Muscle of leg (tissue), 11 donors: ENCODE results near the gene CGNL1. TPM values are rescaled to one million over a fixed set of nuclear protein-coding genes. Genes with fewer than 3 reads are reported as not detected.
A peak's percentile ranks its signal among the peaks of the same experiment; 100 is the strongest.

Source experiments
- DNase-seq: peaks from one replicate; pipeline ENCODE4 v3.0.0; 2013
- H3K27ac ChIP-seq: one replicate; pipeline ENCODE4 v1.5.1; 2013; ENCODE audit warnings: mild to moderate bottlenecking, low read length, control low read depth
- H3K27me3 ChIP-seq: one replicate; pipeline ENCODE4 v1.6.1; 2013; ENCODE audit warnings: low read length; ENCODE audit not compliant: control insufficient read depth, insufficient read depth
- H3K36me3 ChIP-seq: one replicate; pipeline ENCODE4 v1.6.1; 2013; ENCODE audit warnings: low read length; ENCODE audit not compliant: control insufficient read depth, insufficient read depth
- H3K4me1 ChIP-seq: one replicate; pipeline ENCODE4 v1.6.1; 2013; ENCODE audit warnings: low read length; ENCODE audit not compliant: control insufficient read depth, insufficient read depth
- H3K4me3 ChIP-seq: one replicate; pipeline ENCODE4 v1.5.1; 2013; ENCODE audit warnings: low read length, control low read depth
- H3K9me3 ChIP-seq: replicated peaks from 2 replicates; pipeline ENCODE4 v1.6.1; 2013; ENCODE audit warnings: low read depth, low read length; ENCODE audit not compliant: control insufficient read depth
- WGBS: methylation state at CpG from one replicate; pipeline ENCODE4 v1.1.5; 2013; ENCODE audit warnings: missing lambda C conversion rate; ENCODE audit not compliant: insufficient coverage; 5-methylcytosine and 5-hydroxymethylcytosine counted together
- polyA plus RNA-seq, 8 donors: library from polyadenylated mRNA; unstranded; fragments of 120-200 nt; gene quantifications; one replicate each; pipeline versions ENCODE4 v1.2.1 to v1.2.3, GENCODE V29; 2013; ENCODE audit warnings: inconsistent platforms in 1 of 8, low replicate concordance in 1 of 8; ENCODE audit not compliant: insufficient read length in 8 of 8, insufficient read depth in 1 of 8
- total RNA-seq: library from RNA; stranded (reverse); fragments of 120-200 nt; gene quantifications from one replicate; pipeline ENCODE4 v1.2.4, GENCODE V29; 2013

CGNL1 gene
- total and polyA plus RNA-seq, 9 donors: 6.3 to 13.7 (median 9.5) TPM

DNA sequence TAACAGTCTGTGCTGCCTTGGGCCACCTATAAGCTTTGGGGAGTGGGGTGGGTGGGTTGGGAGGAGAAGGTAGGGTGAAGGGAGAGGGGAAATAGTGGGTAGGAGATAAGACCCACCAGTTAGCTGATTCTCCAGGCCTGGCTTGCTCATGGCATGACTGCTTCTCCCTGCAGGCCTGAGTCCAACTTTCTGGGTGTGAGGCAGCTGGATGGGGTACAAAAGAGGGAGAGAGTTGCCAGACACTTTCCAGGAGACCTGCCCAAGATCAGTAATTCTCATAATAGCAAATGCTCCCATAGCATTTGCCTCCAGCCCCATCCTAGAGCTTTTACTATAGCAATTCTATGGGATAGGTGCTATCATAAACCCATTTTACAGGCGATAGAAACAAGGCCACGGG, 7.7 kb downstream of the CGNL1 start:
- 94% methylated on average over 2 of the region's 2 CpGs for WGBS
- Histone ChIP-seq H3K36me3 (no peaks in the 10 kb centered on the region), H3K9me3 (no peaks in the 10 kb centered on the region), H3K4me3 (no peak overlapping the region), H3K4me1 (peaks cover 8% of the 10 kb centered on the region), H3K27ac (no peak overlapping the region), H3K27me3 (no peaks in the 10 kb centered on the region)
- peak; percentile 44 for DNase-seq

DNA sequence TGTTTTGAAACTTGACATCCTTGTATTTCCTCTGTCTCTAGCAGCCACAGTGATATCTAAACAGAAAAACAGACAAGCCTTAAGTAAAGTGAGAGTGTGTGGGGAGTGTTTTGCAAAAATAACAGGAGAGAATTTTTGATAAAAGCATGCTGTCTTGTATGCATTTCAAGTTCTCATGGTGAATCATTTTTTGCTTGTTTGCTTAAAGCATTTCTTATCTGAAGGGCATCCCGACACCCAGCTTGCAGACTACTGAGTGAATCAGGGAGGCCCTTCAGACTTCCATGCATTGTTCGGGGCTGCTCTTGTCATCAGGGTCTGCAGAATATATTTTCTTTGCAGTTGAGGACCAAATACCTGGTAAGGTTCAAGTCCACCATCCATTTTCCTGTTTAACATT, 8.5 kb downstream of the CGNL1 start:
- peaks cover 8% of the 10 kb centered on the region for H3K4me1 ChIP-seq
- H3K4me3 ChIP-seq: no peak overlapping the region
- no peaks in the 10 kb centered on the region for H3K27me3 ChIP-seq
- no peak for DNase-seq
- no peaks in the 10 kb centered on the region for H3K9me3 ChIP-seq
- no peak overlapping the region for H3K27ac ChIP-seq
- WGBS: 100% methylated on average over 1 of the region's 2 CpGs
- H3K36me3 ChIP-seq: no peaks in the 10 kb centered on the region

DNA sequence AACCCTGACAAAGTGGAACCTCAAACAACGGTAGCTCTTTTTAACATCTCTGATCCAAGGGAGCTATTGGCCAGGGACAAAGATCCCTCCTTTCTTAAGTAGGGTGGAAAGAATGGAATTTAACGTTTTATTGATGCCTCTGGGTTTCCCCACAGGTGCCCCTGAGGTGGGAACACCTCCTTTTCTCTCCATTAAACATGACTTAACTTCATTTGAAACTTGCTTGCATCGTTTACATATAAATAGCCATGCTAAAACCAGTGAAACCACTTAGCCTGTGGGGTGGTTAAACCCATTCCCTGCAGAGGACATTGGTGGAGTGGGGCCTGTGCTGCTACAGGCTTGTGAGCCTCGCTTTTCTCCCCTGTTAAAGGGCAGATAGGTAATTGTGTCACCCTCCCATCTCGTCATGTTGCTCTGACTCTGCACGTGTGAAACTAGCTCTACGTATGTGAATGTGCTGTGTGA, 9.7 kb downstream of the CGNL1 start:
- no peak for DNase-seq
- H3K27ac ChIP-seq: no peak overlapping the region
- no peaks in the 10 kb centered on the region for H3K27me3 ChIP-seq
- peaks cover 8% of the 10 kb centered on the region for H3K4me1 ChIP-seq
- H3K4me3 ChIP-seq: no peak overlapping the region
- 86% methylated on average over 3 of the region's 7 CpGs for WGBS
- H3K9me3 ChIP-seq: no peaks in the 10 kb centered on the region
- H3K36me3 ChIP-seq: no peaks in the 10 kb centered on the region

DNA sequence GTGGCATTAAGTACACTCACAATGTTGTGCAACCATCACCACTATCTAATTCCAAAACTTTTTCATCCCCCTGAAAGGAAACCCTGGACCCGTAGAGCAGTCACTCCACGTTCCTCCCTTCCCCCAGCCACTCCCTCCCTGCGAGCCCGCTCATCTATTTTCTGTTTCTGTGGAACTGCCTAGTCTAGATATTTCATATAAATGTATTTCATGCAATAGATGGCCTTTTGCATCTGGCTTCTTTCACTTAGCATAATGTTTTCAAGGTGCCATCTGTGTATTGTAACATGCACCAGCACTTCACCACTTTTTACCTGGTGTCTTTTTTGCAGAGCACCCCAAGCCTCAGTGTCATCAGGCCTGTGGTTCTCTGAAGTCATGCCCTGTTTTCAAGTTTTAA, 10.7 kb downstream of the CGNL1 start:
- Histone ChIP-seq H3K9me3 (no peaks in the 10 kb centered on the region), H3K36me3 (no peaks in the 10 kb centered on the region), H3K27ac (no peak overlapping the region), H3K27me3 (no peaks in the 10 kb centered on the region), H3K4me1 (peaks cover 8% of the 10 kb centered on the region), H3K4me3 (no peak overlapping the region)
- no peak for DNase-seq
- WGBS: no CpG with 5 or more reads among the region's 4 CpGs

DNA sequence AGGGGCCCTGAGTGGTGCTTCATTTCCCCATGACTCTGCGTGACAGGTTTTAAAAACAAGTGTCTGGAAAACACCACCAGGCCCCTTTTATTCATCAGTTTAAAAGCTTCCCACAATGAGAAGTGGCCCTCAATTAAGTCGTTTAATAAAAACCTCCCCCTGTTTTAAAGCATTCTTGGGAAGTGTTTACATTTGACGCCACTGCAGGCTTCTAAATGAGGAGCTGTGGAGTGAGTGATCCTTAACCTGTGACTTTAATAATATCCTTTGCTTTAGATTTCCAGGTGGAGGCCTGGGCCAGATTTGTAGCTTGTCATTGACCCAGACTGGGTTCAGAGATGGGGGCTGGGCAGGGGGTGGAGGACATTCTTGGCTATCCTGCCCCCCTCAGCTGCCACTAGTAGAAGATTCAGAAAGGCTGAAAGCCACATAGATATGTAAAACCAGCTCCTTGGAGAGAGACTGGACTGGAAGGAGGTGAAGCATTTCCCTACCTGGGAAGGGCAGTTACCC, 11.3 kb downstream of the CGNL1 start:
- Histone ChIP-seq H3K36me3 (no peaks in the 10 kb centered on the region), H3K9me3 (no peaks in the 10 kb centered on the region), H3K27me3 (no peaks in the 10 kb centered on the region), H3K27ac (no peak overlapping the region), H3K4me3 (no peak overlapping the region), H3K4me1 (peaks cover 8% of the 10 kb centered on the region)
- no CpG with 5 or more reads among the region's 3 CpGs for WGBS
- no peak for DNase-seq

DNA sequence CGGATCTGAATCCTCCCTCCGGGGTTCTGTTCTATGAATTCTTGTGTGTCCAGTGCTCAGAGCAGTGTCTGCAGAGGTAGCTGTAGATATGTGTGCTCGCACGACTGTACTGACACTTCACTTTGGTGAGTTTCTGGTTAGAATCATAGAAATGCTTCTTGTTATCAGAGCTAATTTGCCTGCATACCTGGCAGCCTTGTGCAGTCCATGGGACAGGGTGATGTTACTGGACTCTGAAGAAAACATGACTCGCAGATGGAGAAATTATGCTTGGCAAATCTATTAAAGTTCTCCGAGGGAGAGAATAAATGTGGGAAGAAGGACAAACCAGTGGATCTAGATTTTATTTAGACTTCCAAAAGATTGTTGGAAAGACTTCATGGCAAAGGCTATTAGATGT, 12.2 kb downstream of the CGNL1 start:
- Histone ChIP-seq H3K27ac (peak overlapping the region; percentile 35), H3K9me3 (no peaks in the 10 kb centered on the region), H3K4me1 (peaks cover 8% of the 10 kb centered on the region), H3K36me3 (no peaks in the 10 kb centered on the region), H3K27me3 (no peaks in the 10 kb centered on the region), H3K4me3 (no peak overlapping the region)
- WGBS: 31% methylated on average over 6 of the region's 6 CpGs
- peak; percentile 69 for DNase-seq

DNA sequence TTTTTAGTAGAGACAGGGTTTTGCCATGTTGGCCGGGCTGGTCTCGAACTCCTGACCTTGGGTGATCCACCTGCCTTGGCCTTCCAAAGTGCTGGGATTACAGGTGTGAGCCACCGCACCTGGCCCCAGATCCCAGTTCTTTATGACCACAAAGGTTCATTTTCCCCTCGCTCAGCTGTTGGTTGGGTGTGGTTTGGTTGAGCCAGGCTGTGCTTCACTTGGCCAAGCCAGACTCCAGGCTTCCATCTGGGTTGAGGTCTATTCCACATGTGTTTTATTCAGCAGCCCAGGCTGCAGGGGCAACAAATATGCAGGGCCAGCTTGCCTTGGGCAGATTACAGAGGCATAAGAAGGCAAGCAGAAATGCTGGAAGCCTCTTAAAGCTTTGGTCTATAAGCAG, 13.7 kb downstream of the CGNL1 start:
- no peak for DNase-seq
- WGBS: no CpG with 5 or more reads among the region's 4 CpGs
- no peaks in the 10 kb centered on the region for H3K27me3 ChIP-seq
- H3K4me1 ChIP-seq: peaks cover 8% of the 10 kb centered on the region
- H3K27ac ChIP-seq: no peak overlapping the region
- no peak overlapping the region for H3K4me3 ChIP-seq
- H3K36me3 ChIP-seq: no peaks in the 10 kb centered on the region
- no peaks in the 10 kb centered on the region for H3K9me3 ChIP-seq

DNA sequence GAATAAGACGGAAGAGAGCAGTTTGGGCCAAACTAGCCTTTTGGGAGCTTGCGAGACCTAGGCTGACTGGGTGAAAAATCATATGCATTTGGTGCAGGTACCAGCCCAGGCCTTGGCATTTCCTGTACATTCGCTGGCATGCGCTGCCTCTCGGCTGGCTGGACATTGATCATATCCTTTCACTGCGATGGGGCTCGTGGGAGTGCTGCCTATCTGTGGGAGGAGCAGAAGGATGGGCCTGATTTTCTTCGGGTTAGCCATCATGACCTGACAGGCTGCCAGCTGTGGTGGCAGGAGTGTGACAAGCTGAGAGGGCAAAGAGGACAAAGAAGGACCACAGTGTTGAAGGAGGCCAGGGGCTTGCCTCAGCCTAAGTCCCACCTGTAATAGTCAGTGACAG, 14.3 kb downstream of the CGNL1 start:
- no peaks in the 10 kb centered on the region for H3K36me3 ChIP-seq
- no peaks in the 10 kb centered on the region for H3K27me3 ChIP-seq
- no peak overlapping the region for H3K4me3 ChIP-seq
- WGBS: 95% methylated on average over 8 of the region's 8 CpGs
- H3K9me3 ChIP-seq: no peaks in the 10 kb centered on the region
- no peak overlapping the region for H3K27ac ChIP-seq
- peaks cover 11% of the 10 kb centered on the region for H3K4me1 ChIP-seq
- DNase-seq: no peak

DNA sequence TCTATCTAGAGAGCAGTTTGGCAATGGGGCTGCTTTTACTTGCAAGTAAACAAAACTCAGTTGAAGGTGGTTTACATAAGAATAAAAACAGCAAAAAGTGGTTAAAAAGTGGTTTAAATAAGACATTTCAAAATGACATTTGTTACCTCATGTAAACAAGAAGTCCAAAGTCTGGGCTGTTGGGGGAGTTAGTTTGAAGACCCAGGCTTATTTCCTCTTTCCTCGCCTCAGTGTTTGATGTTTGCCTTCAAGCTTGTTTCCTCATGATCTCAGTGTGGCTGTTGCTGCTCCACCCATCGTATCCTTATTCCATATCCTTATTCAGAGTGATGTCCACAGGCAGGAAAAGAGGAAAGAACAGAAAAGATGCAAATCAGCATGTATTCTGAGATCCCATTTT, 15.2 kb downstream of the CGNL1 start:
- Histone ChIP-seq H3K4me3 (no peak overlapping the region), H3K27ac (no peak overlapping the region), H3K4me1 (peaks cover 12% of the 10 kb centered on the region), H3K27me3 (no peaks in the 10 kb centered on the region), H3K36me3 (no peaks in the 10 kb centered on the region), H3K9me3 (no peaks in the 10 kb centered on the region)
- WGBS: no CpG with 5 or more reads among the region's 2 CpGs
- no peak for DNase-seq

DNA sequence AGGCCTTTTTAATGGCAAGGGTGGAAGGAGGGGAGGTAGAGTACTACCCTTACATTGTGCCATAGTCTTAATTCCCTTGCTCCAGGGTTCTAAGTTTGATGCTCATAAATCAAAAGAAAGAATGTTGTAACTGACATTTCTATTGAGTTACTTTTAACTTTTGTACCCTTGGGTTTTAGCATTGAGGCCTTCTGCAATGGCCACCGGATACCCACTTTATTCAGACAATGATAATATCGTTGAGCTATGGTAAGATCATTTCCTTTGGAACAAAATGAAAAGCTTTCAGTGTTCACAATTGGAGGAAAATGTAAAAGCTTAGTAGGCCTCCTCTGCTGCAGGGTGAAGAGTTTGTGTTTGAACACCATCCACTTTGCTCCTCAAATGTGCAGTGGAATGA, 16.8 kb downstream of the CGNL1 start:
- Histone ChIP-seq H3K27me3 (no peaks in the 10 kb centered on the region), H3K27ac (peak overlapping the region; percentile 3), H3K4me3 (no peak overlapping the region), H3K36me3 (no peaks in the 10 kb centered on the region), H3K9me3 (no peaks in the 10 kb centered on the region), H3K4me1 (peaks cover 7% of the 10 kb centered on the region)
- DNase-seq: no peak
- no CpG with 5 or more reads among the region's 2 CpGs for WGBS

DNA sequence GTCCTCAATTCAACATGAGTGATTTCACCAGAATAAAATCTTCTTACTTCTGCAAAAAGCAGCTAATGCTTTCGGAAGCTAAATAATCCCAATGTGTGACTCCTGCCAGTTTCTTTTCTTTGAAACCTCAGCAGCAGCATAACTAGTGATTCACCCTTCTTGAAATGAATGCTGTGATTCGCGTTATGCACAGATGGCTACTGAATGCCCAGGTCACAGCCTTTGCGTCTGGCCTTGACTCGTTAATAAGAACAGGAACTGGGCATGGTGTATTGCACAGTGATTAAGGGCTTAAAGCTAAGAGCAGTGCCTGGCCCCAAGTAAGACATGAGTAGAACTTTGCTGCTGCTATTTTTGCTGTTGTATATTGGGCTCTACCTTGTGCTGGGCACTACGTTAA, 19.0 kb downstream of the CGNL1 start:
- Histone ChIP-seq H3K27ac (no peak overlapping the region), H3K4me3 (no peak overlapping the region), H3K27me3 (no peaks in the 10 kb centered on the region), H3K36me3 (no peaks in the 10 kb centered on the region), H3K9me3 (no peaks in the 10 kb centered on the region), H3K4me1 (peaks cover 4% of the 10 kb centered on the region)
- 36% methylated on average over 5 of the region's 6 CpGs for WGBS
- DNase-seq: peak; percentile 73
